Activated naive CD8-positive, alpha-beta T cell (primary cell): Measurements from ENCODE around the gene INTS4.
"Not testable (repeated sequence)": the region's sequence is repeated elsewhere in the genome, so short reads cannot be mapped to it uniquely, and the experiment has no call there.

ENCODE experiments used
- H3K27ac Mint-ChIP-seq: one replicate; pipeline ENCODE4 v1.8.0; 2021; ENCODE audit warnings: mixed read lengths
- H3K27me3 Mint-ChIP-seq: one replicate; pipeline ENCODE4 v1.8.0; 2021; ENCODE audit warnings: mixed read lengths
- H3K36me3 Mint-ChIP-seq: one replicate; pipeline ENCODE4 v1.8.0; 2021; ENCODE audit warnings: mixed read lengths
- H3K4me1 Mint-ChIP-seq: one replicate; pipeline ENCODE4 v1.8.0; 2021; ENCODE audit warnings: low read depth, mixed read lengths
- H3K4me3 Mint-ChIP-seq: one replicate; pipeline ENCODE4 v1.8.0; 2021; ENCODE audit warnings: mild to moderate bottlenecking, mixed read lengths
- H3K9me3 Mint-ChIP-seq: one replicate; pipeline ENCODE4 v1.8.0; 2021; ENCODE audit warnings: low read depth, mixed read lengths

The INTS4 gene

DNA sequence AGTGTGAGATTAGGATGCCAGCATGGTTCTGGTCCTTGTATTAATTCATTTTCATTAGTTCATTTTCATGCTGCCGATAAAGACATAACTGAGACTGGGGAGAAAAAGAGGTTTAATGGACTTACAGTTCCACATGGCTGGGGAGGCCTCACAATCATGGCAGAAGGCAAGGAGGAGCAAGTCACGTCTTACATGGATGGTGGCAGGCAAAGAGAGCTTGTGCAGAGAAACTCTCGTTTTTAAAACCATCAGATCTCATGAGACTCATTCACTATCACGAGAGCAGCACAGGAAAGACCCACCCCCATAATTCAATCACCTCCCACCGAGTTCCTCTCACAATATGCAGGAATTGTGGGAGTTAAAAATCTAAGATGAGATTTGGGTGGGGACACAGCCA is 150.8 kb downstream of the INTS4 start:
- H3K4me1 Mint-ChIP-seq, H3K4me3 Mint-ChIP-seq: not testable (repeated sequence)
- H3K36me3 Mint-ChIP-seq, result peaks cover 46% of the 10 kb centered on the region

GRCh38 chr11:77842441-77843121 is 151.9 kb downstream of the INTS4 start:
- Mint-ChIP-seq H3K4me3 (no peak overlapping the region), H3K4me1 (no peaks in the 10 kb centered on the region), H3K36me3 (peaks cover 42% of the 10 kb centered on the region), H3K27me3 (no peaks in the 10 kb centered on the region), H3K9me3 (peaks cover 19% of the 10 kb centered on the region), H3K27ac (no peak overlapping the region)

More for the DNA sequence above, 150.8 kb downstream of the INTS4 start:
- peaks cover 19% of the 10 kb centered on the region for H3K9me3 Mint-ChIP-seq
- not testable (repeated sequence) for H3K27me3 Mint-ChIP-seq, H3K27ac Mint-ChIP-seq

DNA sequence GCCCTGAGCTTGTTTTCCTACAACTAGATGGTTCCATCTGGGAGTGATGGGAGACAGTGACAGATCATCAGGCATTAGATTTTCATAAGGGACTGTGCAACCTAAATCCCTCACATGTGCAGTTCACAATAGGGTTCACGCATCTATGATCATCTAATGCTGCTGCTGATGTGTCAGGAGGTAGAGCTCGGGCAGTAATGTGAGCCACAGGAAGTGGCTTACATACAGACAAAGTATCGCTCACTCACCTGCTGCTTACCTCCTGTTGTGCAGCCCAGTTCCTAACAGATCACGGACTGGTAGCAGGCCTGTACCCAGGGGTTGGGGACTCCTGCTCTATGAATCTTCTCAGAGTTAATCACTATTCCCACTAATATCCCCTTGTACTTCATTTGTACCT is 161.2 kb downstream of the INTS4 start:
- Mint-ChIP-seq H3K4me1 (peaks cover 5% of the 10 kb centered on the region), H3K9me3 (peaks cover 3% of the 10 kb centered on the region), H3K36me3 (no peaks in the 10 kb centered on the region), H3K27me3 (no peaks in the 10 kb centered on the region), H3K27ac (no peak overlapping the region), H3K4me3 (no peak overlapping the region)

DNA sequence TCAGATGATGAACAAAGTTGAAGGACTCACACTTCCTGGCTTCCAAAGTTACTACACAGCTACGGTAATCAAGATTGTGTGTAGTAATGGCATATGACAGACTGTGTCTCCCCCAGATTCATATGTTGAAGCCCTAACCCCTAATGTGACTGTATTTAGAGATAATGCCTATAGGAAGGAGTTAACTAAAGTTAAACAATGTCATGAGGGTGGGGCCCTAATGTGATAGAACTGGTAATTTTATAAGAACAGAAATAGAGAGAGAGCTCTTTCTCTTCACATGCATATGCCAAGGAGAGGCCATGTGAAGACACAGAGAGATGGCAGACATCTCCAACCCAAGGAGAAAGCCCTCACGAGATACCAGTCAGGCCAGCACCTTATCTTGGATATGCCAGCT is 165.5 kb downstream of the INTS4 start:
- Mint-ChIP-seq H3K27me3 (no peaks in the 10 kb centered on the region), H3K9me3 (peaks cover 3% of the 10 kb centered on the region), H3K27ac (no peak overlapping the region)

More for the DNA sequence above, 165.5 kb downstream of the INTS4 start:
- no peak overlapping the region for H3K4me3 Mint-ChIP-seq
- H3K4me1 Mint-ChIP-seq, result peaks cover 5% of the 10 kb centered on the region
- no peaks in the 10 kb centered on the region for H3K36me3 Mint-ChIP-seq
